ENCODE data around the gene TP63. TPM values are rescaled to one million over a fixed set of nuclear protein-coding genes. Genes with fewer than 3 reads are reported as not detected.

The TP63 gene
- total RNA-seq, 1 experiment from 2014 or later: not detected

GRCh38 chr3:189708375-189708774, 77.2 kb downstream of the TP63 start:
- Mint-ChIP-seq H3K36me3 (ENCODE audit: insufficient read depth in 1 of 3, low read depth in 3 of 3) (no peaks in the 10 kb centered on the region), H3K9me3 (no peaks in the 10 kb centered on the region), H3K27me3 (ENCODE audit: low read depth) (no peaks in the 10 kb centered on the region), H3K4me1 (peaks cover 5% of the 10 kb centered on the region in 2 experiments), H3K4me3 (no peak overlapping the region), H3K27ac (no peak overlapping the region)
- no peak for TF ChIP-seq CTCF (conservative IDR thresholded peaks at IDR 0.05)
- H4K91ac ChIP-seq (ENCODE audit: insufficient read length, low read depth, low read length): no peak overlapping the region
- no peak overlapping the region for H2BK5ac ChIP-seq (ENCODE audit: insufficient read length, low read length)
- H3K23ac ChIP-seq (ENCODE audit: insufficient read length, low read depth, low read length): no peak overlapping the region
- no peaks in the 10 kb centered on the region for H3K4me1 ChIP-seq (ENCODE audit: insufficient read depth, low read length)
- no peak overlapping the region for H3T11ph ChIP-seq (ENCODE audit: low read length)
- DNase-seq: no peak
- no peak overlapping the region for H3K4me2 ChIP-seq (ENCODE audit: insufficient read depth, insufficient read length, low read length)
- no peak overlapping the region for H2AFZ ChIP-seq (ENCODE audit: low read length)
- H2AK5ac ChIP-seq (ENCODE audit: insufficient read length, low read length): no peak overlapping the region
- no peak overlapping the region for H3K4ac ChIP-seq (ENCODE audit: low read depth, low read length)
- no peak overlapping the region for H3K27ac ChIP-seq (ENCODE audit: insufficient read length, low read depth, low read length)
- H3K9me3 ChIP-seq (ENCODE audit: control insufficient read depth, low read depth, low read length): no peaks in the 10 kb centered on the region
- H3K23me2 ChIP-seq (ENCODE audit: insufficient read length, low read depth, low read length, poor library complexity, severe bottlenecking): no peaks in the 10 kb centered on the region
- H3K79me2 ChIP-seq (ENCODE audit: insufficient read depth, low read length): no peaks in the 10 kb centered on the region
- no peak overlapping the region for H3K9ac ChIP-seq (ENCODE audit: extremely low read depth, insufficient read length, low read length)
- no peak overlapping the region for H2BK120ac ChIP-seq (ENCODE audit: low read depth, low read length, poor library complexity, severe bottlenecking)
- no peak overlapping the region for H2BK12ac ChIP-seq (ENCODE audit: insufficient read length, low read depth, low read length)
- H3K79me1 ChIP-seq (ENCODE audit: insufficient read depth, low read depth, low read length, poor library complexity, severe bottlenecking): no peaks in the 10 kb centered on the region
- no peak overlapping the region for H3K14ac ChIP-seq (ENCODE audit: insufficient read depth, low read length)
- no peak overlapping the region for H3K56ac ChIP-seq (ENCODE audit: insufficient read length, low read depth, low read length)
- no peak overlapping the region for H4K5ac ChIP-seq (ENCODE audit: insufficient read length, low read depth, low read length)
- no CpG with 5 or more reads among the region's 3 CpGs for WGBS (ENCODE audit: extremely low coverage, insufficient read length, low lambda C conversion rate)
- no peaks in the 10 kb centered on the region for H4K20me1 ChIP-seq (ENCODE audit: control insufficient read depth, insufficient read depth, insufficient read length)
- H3K27me3 ChIP-seq (ENCODE audit: insufficient read depth, low read length): no peaks in the 10 kb centered on the region
- H4K8ac ChIP-seq (replicated peaks; ENCODE audit: insufficient read length, low read depth, low read length): no peak overlapping the region
- no peak overlapping the region for H2BK20ac ChIP-seq (ENCODE audit: low read depth, low read length, poor library complexity, severe bottlenecking)
- H2BK15ac ChIP-seq (ENCODE audit: low read depth, low read length): no peak overlapping the region
- H3K18ac ChIP-seq (ENCODE audit: insufficient read length, low read depth, low read length): no peak overlapping the region

All from H9 (cell line).